LNCaP clone FGC (cell line): ENCODE measurements around the gene UPF3A.
A peak's percentile ranks its signal among the peaks of the same experiment; 100 is the strongest.
"Not testable (repeated sequence)": the region's sequence is repeated elsewhere in the genome, so short reads cannot be mapped to it uniquely, and the experiment has no call there.

Experiments
- DNase-seq: peaks from one replicate; pipeline ENCODE4 v3.0.0-alpha.2; 2011; ENCODE audit warnings: low read depth
- H3K4me3 ChIP-seq: 2 replicates; pipeline ENCODE4 v1.5.1; 2011; ENCODE audit warnings: mild to moderate bottlenecking, low read depth, low read length, control low read depth
- TF ChIP-seq, protein P1 (sequence below): IDR thresholded peaks from 2 replicates; pipeline ENCODE4 v1.5.1; 2012; ENCODE audit warnings: mild to moderate bottlenecking; ENCODE audit not compliant: control insufficient read depth, insufficient read depth; ENCODE audit errors: extremely low read depth

UPF3A gene

DNA sequence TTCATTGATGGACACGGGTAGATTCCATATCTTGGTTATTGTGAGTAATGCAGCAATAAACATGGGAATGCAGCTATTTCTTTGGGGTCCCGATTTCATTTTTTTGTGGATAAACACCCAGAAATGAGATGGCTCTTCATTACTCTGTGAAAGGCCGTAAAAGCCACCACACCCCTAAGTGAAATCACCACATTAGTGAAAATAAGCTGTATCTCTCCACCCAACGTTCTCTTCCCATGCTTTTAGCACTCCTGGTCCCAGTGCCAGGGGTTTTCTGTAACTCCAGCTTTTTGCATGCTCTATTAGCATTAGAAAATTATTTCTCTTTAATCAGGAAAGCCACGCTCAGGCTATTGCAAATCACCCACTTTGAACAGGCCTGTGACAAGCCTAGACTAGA is 48.7 kb downstream of the UPF3A start:
- DNase-seq: no peak
- TF ChIP-seq, protein P1, sequence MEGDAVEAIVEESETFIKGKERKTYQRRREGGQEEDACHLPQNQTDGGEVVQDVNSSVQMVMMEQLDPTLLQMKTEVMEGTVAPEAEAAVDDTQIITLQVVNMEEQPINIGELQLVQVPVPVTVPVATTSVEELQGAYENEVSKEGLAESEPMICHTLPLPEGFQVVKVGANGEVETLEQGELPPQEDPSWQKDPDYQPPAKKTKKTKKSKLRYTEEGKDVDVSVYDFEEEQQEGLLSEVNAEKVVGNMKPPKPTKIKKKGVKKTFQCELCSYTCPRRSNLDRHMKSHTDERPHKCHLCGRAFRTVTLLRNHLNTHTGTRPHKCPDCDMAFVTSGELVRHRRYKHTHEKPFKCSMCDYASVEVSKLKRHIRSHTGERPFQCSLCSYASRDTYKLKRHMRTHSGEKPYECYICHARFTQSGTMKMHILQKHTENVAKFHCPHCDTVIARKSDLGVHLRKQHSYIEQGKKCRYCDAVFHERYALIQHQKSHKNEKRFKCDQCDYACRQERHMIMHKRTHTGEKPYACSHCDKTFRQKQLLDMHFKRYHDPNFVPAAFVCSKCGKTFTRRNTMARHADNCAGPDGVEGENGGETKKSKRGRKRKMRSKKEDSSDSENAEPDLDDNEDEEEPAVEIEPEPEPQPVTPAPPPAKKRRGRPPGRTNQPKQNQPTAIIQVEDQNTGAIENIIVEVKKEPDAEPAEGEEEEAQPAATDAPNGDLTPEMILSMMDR: no peak
- no peak overlapping the region for H3K4me3 ChIP-seq

DNA sequence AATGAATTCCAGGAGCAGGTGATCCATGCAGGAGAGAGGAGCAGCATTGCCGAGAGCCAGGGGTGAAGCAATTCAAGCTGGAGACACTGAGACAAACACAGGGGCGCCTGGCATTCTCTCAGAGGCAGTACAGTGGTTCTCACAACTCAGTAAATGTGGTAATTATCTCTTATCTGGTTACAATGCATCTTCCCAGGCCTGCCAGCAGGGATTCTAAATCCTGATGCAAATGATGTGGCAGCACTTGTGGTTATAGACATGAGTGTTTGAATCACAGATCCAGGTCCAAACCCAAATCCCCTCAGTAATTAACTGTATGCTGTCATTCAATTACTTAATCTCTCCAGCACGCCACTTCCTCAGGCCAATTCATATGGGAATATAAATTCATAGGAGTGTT is 52.5 kb downstream of the UPF3A start:
- H3K4me3 ChIP-seq, DNase-seq: not testable (repeated sequence)

DNA sequence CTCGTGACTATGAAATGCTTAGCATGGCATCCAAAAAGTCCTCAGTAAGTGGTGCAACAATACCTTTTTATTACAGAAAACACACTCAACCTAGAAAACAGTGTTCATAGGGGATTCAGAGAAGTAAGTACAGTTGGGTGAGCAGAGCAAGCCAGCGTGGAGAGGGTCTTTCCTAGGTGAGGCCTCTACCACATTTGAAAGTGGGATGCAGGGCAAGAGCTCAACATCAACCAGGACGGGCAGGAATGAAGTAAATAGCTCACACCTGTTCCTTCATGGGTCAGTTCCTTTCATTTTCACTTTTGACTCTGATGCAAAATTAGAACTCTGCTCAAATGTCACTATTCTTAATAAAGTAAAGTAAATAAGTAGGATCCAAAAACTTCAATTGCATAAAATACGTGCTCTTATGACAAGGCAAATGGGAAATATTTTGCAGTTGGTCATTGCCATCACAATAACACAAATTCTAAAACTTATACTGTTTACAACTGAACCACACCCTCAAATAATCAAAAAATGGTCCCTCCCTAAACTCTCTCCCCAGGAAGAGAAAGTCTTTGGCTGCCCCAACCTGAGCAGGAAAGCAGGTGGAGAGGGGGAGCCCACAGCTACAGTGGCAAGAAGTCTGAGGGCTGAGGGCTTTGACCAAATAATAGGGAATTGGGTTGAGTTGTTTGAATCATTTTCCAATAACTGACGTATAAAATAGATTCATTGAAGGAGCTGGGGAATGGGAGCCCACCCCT is 53.1 kb downstream of the UPF3A start:
- no peak for DNase-seq
- H3K4me3 ChIP-seq: no peak overlapping the region
- TF ChIP-seq, protein P1: no peak

DNA sequence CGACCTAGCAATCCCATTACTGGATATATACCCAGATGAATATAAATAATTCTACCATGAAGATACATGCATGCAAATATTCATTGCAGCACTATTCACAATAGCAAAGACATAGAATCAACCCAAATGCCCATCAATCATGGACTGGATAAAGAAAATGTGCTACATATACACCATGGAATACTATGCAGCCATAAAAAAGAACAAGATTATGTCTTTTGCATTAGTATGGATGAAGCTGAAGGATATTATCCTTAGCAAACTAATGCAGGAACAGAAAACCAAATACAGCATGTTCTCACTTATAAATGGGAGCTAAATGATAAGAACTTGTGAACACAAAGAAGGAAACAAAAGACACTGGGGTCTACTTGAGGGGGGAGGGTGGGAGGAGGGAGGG is 55.1 kb downstream of the UPF3A start:
- not testable (repeated sequence) for H3K4me3 ChIP-seq, DNase-seq

DNA sequence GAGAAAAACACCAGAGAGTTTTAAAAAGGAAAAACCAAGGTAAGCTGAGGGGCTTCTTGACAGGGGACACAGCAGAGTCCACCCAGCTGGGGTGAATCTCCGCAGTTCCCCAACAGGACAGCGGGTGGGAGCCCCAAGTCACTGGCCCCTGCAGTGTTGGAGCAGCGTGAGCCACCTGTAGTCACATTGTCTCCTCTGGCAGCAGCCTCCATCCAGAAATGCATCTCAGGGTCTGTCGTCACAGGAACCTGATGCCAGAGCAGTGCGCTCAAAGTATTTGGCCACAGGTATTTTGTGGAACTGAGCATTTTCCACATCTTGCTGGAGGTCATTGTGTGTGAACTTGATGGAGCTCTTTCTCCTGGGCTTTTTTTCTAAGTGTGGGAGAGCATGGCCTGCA is 57.6 kb downstream of the UPF3A start:
- TF ChIP-seq, protein P1: no peak
- H3K4me3 ChIP-seq: no peak overlapping the region
- no peak for DNase-seq

DNA sequence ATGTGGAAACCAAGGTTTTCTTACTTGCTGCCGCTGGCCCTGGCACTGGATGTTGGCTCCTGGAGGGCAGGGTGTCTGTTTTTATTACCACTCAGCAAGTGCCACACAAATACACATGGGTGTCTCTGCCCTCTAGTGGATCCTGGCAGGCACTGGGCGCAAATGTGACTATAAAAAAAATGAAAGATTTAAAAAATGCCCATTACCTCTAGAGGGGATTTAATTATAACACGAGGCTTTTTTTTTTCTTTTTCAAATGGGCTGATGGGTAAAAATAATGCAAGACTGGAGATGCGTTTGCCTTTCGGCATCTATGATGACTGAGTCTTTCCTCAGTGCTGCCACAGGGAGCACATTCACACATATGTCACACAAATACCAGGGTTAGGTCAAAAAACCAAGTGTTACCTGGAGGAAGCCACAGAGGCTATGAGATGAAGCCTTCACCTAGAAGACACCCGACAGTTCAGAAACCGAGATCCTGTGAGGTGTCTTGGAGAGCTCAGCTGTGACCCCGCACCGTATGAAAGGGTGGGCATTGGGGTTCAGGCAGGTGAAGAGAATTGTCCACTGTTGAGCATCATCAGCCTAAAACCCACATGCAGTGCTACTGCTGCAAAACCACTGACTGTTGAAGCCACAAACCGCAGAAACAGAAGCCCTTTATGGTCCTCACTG is 58.6 kb downstream of the UPF3A start:
- H3K4me3 ChIP-seq: no peak overlapping the region
- TF ChIP-seq, protein P1: peak; percentile 70
- DNase-seq: no peak

DNA sequence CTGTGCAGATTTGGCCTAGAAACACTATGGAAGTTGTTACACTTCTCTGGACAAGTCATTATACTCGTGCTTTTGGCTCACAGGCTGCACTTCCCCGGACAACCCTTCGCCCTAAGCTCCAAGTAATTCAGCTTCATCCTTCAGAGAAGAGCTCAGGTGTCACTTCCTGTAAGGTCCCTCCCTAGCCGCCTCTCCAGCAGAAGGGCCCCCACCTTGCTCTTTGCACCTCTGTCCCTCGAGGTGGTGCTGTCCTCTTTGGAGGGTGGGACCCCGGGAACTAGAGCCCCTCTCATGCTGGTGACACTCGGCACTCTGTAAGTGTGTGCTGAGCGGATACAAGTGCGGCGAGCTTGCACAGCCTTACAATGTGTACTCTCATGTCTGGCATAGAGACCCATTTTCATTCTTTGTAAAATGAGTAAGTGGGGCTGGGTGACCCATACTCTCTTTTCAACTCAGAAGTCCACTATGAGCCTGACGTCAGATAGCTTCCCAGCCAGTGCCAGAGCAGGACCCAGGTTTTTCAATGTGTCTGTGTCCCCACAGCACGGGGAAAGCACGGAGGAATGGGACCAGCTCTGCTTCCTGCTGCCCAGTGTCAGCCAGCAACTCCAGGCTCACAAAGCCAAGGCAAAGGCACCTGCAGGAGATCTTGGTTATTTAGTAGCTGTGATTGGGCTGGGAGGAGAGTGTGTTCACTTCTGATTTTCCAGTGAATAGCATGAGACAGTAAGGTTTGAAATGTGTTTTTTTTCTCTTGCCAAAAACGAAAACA is 59.8 kb downstream of the UPF3A start:
- TF ChIP-seq, protein P1: no peak
- no peak overlapping the region for H3K4me3 ChIP-seq
- DNase-seq: no peak

DNA sequence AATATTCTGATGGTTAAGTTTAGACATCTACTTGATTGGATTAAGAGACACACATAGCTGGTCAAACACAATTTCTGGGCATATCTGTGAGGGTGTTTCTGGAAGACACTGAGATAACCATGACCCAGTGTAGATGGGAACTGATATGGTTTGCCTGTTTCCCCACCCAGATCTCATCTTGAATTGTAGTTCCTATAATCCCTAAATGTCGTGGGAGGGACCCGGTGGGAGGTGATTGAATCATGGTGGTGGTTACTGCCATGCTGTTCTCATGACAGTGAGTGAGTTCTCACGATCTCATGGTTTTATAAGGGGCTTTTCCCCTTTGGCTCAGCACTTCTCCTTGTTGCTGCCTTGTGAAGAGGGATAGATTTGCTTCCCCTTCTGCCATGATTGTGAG is 65.9 kb downstream of the UPF3A start:
- H3K4me3 ChIP-seq, DNase-seq: not testable (repeated sequence)
